Measurements from ENCODE around the gene MTG2. TPM values are rescaled to one million over a fixed set of nuclear protein-coding genes. Genes with fewer than 3 reads are reported as not detected.

The MTG2 gene
- total RNA-seq, 4 donors from 2014 or later = 19.3 to 32.5 (median 26.3) TPM

DNA sequence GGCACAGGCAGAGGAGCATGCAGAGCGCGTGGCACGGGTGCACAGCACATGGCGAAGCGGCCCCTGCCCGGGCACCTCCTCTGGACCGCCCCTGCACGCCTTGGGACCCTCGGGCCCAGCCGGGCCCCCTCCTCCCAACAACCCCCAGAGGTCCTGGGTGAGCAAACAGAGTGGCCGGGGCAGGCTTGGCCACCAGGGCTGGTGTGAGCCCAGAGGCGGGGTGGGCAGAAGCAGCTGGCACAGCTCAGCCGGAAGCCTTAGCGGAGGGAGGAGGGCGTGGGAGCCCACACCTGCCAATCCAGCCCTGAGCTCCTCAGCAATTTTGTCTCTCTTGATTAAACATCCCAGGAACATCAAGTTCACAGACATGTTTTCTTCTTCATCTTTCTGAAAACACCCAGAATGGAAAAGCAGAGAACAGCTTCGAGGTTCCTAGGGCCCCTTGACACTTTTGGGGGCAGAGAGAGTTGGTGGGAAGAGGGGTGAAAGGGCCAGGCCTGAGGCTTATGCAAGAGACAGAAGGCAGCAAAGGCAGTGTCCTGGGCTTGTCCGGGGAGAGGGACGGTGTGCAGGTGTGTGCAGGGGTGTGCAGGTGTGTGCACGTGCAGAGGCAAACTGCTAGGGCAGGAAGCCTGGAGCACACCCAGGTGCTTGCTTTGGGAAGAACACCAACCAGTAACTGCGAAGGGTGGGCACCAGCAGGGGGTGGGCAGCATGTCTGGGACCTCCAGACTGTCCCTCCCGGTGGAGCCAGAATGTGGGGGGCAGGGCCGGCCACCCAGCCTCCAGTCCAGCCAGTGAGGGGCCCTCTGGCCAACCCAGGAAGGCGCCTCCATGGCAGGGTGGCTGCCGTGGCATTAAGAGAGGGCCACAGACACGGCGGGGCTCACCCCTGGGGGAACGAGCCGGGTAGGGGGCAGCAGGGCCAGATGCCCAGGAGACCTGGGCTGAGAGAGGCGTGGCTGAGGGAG lies 32.5 kb downstream of the MTG2 start:
- no peak for DNase-seq (ENCODE audit: low spot score)
- TF ChIP-seq, protein P1, sequence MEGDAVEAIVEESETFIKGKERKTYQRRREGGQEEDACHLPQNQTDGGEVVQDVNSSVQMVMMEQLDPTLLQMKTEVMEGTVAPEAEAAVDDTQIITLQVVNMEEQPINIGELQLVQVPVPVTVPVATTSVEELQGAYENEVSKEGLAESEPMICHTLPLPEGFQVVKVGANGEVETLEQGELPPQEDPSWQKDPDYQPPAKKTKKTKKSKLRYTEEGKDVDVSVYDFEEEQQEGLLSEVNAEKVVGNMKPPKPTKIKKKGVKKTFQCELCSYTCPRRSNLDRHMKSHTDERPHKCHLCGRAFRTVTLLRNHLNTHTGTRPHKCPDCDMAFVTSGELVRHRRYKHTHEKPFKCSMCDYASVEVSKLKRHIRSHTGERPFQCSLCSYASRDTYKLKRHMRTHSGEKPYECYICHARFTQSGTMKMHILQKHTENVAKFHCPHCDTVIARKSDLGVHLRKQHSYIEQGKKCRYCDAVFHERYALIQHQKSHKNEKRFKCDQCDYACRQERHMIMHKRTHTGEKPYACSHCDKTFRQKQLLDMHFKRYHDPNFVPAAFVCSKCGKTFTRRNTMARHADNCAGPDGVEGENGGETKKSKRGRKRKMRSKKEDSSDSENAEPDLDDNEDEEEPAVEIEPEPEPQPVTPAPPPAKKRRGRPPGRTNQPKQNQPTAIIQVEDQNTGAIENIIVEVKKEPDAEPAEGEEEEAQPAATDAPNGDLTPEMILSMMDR (IDR thresholded peaks at IDR 0.05) = no peak
- ATAC-seq (ENCODE audit: low FRiP score) = no peak

DNA sequence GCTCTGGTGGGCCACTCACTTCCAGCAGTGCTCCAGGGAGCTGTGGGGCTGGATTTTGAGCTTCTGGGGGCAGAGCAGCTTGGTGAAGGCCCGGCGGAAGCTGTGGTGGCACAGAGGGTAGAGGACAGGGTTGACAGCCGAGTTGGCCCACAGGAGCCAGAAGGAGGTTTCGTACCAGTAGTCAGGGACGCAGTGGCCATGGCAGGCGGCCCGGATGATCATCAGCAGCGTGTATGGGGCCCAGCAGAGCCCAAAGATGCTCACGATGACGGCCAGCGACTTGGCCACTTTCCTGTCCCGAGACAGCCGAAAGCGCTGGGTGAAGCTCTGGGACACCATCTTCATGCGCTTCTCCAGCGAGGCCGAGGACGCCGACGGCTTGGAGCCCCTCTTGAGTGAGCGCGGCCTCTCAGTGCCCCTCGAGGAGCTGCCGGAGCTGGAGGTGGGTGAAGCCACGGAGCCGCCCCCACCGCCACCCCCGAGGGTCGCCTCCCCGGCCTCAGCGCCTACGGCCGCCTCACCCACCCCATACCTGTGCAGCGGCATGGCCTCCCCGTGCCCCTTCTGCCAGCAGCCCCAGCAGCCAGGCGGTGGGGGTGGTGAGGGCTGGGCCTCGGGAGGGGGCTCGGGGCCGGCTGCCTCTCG lies 33.3 kb downstream of the MTG2 start:
- ATAC-seq (ENCODE audit: low FRiP score) = no peak
- TF ChIP-seq, protein P1 (IDR thresholded peaks at IDR 0.05) = no peak

DNA sequence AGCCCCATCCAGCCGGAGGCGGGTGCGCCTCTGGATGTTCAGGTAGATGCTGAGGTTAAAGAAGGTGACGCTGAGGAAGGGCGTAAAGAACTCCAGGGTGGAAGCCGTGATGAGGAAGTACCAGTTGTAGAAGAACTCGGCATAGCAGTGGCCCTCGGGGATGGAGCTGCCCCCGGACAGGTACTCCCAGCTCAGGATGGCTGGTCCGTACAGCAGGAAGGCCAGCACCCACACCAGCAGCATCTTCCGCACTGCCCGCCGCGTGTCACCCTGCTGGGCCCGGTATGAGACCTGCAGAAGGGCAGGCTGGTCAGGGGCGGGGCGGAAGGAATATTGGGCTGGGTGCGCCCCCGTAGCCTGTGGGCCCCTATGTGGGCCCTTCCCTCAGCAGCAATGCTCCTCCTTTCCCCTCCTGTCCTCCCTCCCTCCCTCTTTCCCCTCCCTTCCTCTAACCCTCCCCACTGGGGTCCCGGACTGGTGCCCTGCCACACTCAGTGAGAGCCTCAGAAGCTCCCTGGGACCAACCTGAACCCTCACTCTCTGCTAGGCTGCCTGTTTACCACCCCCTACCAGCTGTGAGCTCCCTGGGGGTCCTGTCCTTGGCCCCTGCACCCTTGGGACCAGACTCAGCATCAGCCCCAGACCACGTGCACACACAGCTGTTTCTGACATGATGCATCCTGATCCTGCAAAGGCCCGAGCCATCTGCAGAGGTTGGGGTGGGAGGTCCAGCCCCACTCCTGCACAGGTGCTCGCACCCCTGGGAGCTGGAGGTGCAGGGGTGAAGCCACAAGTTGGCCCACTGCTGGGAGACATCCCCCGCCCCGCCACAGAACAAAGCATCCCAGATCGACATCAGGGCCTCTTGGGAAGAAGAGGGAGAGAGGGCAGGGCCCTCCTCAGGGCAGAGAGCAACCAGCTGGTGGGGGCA lies 34.1 kb downstream of the MTG2 start:
- TF ChIP-seq, protein P1 (IDR thresholded peaks at IDR 0.05) = no peak
- no peak for ATAC-seq (ENCODE audit: low FRiP score)
- DNase-seq (ENCODE audit: low spot score) = no peak

More for the DNA sequence above, 33.3 kb downstream of the MTG2 start:
- DNase-seq (ENCODE audit: low spot score) = no peak

DNA sequence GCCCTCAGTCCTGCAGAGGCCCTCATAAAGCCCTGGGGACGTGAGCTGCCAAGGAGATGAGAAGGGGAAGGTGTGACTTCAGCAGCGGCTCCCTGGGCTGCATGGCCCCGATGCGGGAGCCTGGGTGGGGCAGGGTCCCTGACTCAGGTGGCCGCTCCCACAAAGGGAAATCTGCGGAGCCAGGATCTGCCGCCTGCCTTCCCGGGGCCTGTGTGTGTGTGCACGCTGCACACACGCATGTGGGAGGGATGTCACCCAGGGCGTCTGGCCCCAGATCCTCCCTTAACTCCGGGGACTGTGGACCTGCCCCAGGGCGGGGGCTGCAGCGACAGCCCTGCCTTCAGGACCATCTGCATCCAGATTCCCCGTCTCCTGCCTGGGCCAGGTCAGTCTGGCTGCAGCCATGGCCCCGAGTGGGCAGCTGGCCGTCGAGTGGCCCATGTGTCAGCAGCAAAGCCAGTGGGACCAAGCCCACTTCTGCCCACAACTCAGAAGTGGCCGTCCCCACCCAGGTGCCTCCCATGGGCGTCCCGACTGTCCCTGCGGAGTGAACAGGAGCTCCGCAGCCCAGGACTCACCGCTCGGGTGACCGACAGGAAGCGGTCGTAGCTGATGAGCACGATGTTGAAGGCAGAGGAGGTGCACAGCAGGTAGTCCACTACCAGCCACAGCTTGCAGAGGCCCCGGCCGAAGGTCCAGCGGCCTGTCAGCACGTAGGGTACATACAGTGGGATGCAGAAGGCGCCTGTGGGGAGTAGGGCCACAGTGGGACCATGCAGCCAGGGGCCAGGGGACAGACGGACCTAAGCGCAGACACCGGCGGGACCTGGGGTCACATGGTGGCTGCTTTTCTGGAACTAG lies 35.3 kb downstream of the MTG2 start:
- TF ChIP-seq, protein P1 (IDR thresholded peaks at IDR 0.05) = no peak
- ATAC-seq (ENCODE audit: low FRiP score) (no peak), DNase-seq (ENCODE audit: low spot score) (no peak)

DNA sequence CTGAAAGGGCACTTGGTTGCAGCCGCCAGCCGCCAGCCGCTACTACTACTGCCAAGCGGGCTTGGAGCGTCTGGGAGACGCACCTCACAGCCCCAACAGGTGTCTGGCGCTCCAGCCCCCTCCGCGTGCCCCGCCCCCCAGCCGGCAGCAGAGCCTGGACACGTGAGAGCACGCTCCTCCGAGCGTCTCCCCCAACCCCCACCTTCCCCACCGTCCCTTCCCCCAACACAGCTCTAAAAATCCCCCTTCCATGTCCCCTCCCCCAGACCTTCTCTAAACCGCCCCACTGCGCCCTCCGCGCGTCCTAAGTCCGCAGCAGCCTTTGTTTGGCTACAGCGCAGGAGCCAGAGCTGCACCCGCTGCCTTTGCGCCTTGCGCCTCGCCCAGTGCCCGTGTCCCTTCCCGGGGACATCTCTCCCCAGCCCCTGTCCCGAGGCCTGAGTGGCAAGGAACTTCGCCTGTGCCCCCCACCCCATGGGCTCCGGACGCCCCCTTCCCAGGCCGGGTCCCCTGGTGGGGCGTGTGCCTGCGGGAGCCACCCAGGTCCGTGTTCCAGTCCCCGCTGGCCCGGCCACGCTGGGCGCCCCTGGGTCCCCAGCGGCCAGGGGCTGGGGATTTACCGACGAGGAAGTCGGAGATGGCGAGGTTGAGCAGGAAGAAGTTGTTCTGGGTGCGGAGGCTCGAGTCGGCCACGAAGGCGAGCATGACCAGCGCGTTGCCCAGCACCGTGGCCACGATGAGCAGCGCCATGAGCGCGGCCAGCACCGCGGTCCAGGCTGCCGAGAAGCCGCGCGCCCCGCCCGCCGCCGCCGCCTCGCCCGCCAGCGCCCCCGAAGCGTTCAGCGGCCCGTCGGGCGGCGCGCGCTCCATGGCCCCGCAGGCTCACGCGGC lies 36.5 kb downstream of the MTG2 start:
- TF ChIP-seq, protein P1 (IDR thresholded peaks at IDR 0.05) = no peak
- no peak for ATAC-seq (ENCODE audit: low FRiP score)

More for the DNA sequence above, 36.5 kb downstream of the MTG2 start:
- no peak for DNase-seq (ENCODE audit: low spot score)

Measured in omental fat pad (tissue), 4 donors.